RWPE2 (cell line): Measurements from ENCODE around the gene FBN3.

Experiments
- ATAC-seq: fragments of 200-7000 bp; cut with Tn5 transposase; 3 replicates; pipeline ENCODE4 v1.9.1; 2021; ENCODE audit warnings: low read depth
- DNase-seq: peaks from one replicate; pipeline ENCODE4 v3.0.0-alpha.2; 2020; ENCODE audit warnings: low spot score
- H3K27ac ChIP-seq: fragments of 450-650 bp; 2 replicates; pipeline ENCODE4 v1.5.1; 2017; ENCODE audit warnings: mild to moderate bottlenecking; ENCODE audit not compliant: poor library complexity, severe bottlenecking
- H3K27me3 ChIP-seq: fragments of 250-450 bp; sonication (Bioruptor Pico); 2 replicates; pipeline ENCODE4 v1.5.1; 2021; ENCODE audit warnings: mild to moderate bottlenecking, moderate library complexity; ENCODE audit not compliant: insufficient read depth, poor library complexity, severe bottlenecking
- H3K36me3 ChIP-seq: fragments of 250-450 bp; sonication (Bioruptor Pico); 2 replicates; pipeline ENCODE4 v1.5.1; 2020; ENCODE audit warnings: low read depth, mild to moderate bottlenecking, moderate library complexity
- H3K4me1 ChIP-seq: fragments of 250-450 bp; sonication (Bioruptor Pico); 2 replicates; pipeline ENCODE4 v1.5.1; 2021; ENCODE audit warnings: mild to moderate bottlenecking, moderate library complexity; ENCODE audit not compliant: insufficient read depth, poor library complexity, severe bottlenecking
- H3K4me3 ChIP-seq: fragments of 250-450 bp; sonication (Bioruptor Pico); 2 replicates; pipeline ENCODE4 v1.5.1; 2021; ENCODE audit warnings: mild to moderate bottlenecking, moderate library complexity; ENCODE audit not compliant: severe bottlenecking
- H3K9me3 ChIP-seq: fragments of 250-450 bp; sonication (Bioruptor Pico); 2 replicates; pipeline ENCODE4 v1.5.1; 2021; ENCODE audit warnings: mild to moderate bottlenecking, moderate library complexity; ENCODE audit not compliant: severe bottlenecking
- CTCF ChIP-seq: fragments of 450-650 bp; IDR thresholded peaks from one replicate; pipeline ENCODE4 v1.5.1; 2017; ENCODE audit warnings: mild to moderate bottlenecking, moderate library complexity; ENCODE audit not compliant: poor library complexity, severe bottlenecking

Gene FBN3

GRCh38 chr19:8050274-8051096 is 98.9 kb downstream of the FBN3 start:
- peak; percentile 88 for ATAC-seq
- H3K27ac ChIP-seq = no peak overlapping the region
- H3K4me3 ChIP-seq = no peak overlapping the region
- no peaks in the 10 kb centered on the region for H3K4me1 ChIP-seq
- H3K9me3 ChIP-seq = no peaks in the 10 kb centered on the region
- H3K36me3 ChIP-seq = no peaks in the 10 kb centered on the region
- no peak for TF ChIP-seq CTCF
- peak; percentile 81 for DNase-seq
- H3K27me3 ChIP-seq = no peaks in the 10 kb centered on the region

DNA sequence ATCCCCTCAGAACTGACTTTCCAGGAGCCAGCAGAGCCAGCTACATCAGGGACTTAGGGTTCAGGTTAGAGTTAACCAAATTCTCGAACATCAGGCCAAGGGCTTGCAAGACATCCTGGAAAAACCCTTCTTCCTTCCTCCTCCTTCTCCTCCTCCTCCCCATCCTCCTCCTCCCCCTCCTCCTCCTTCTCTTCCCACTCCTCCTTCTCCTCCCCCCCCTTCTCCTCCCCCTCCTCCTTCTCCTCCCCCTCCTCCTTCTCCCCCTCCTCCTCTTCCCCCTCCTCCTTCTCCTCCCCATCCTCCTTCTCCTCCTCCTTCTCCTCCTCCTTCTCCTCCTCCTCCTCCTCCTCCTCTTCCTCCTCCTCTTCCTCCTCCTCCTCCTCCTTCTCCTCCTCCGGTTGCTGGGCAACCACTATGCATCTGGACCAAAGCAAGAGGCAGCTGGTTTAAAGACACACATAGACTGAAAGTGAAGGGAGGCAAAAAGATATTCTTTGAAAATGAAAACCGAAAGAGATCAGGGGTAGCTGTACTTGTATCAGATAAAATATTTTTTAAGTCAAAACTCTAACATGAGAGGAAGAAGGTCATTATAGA is 102.7 kb downstream of the FBN3 start:
- no peaks in the 10 kb centered on the region for H3K36me3 ChIP-seq
- H3K9me3 ChIP-seq = no peaks in the 10 kb centered on the region
- ATAC-seq (no peak), DNase-seq (no peak)
- H3K4me1 ChIP-seq = no peaks in the 10 kb centered on the region
- no peak overlapping the region for H3K27ac ChIP-seq
- H3K27me3 ChIP-seq = no peaks in the 10 kb centered on the region
- TF ChIP-seq CTCF = no peak
- H3K4me3 ChIP-seq = no peak overlapping the region

DNA sequence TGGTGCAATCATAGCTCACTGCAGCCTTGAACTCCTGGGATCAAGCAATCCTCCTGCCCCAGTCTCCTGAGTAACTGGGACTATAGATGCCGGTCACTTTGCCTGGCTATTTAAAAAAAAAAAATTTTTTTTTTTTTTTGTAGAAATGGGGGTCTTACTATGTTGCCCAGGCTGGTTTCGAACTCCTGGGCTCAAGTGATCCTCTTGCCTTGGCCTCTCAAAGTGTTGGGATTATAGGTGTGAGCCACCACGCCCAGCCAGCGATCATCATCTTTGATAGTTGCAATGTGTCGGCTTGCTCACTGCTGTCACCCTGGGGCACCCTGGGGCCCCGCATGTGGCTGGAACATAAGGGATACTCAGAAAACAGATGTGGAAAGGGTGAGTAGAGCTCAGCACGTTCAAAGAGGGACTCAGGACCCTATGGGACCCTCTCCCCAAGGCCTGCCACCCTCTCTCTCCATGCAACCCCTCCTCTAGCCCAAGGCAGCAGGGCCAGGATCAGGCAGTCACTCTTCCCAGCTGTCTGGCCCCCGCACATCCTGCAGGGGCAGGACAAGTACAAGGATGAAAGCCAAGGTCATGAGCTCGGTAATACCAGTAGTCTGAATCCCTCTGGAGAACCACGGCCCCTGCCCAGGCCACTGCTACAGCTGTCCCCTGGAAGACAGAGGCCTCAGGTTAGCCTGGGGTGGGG is 103.4 kb downstream of the FBN3 start:
- DNase-seq (no peak), ATAC-seq (no peak)
- Histone ChIP-seq H3K36me3 (no peaks in the 10 kb centered on the region), H3K27ac (no peak overlapping the region), H3K4me1 (no peaks in the 10 kb centered on the region), H3K9me3 (no peaks in the 10 kb centered on the region), H3K4me3 (no peak overlapping the region), H3K27me3 (no peaks in the 10 kb centered on the region)
- no peak for TF ChIP-seq CTCF

- ATAC-seq (no peak), DNase-seq (no peak)
- Histone ChIP-seq H3K9me3 (no peaks in the 10 kb centered on the region), H3K27me3 (no peaks in the 10 kb centered on the region), H3K27ac (no peak overlapping the region), H3K36me3 (no peaks in the 10 kb centered on the region), H3K4me1 (no peaks in the 10 kb centered on the region), H3K4me3 (no peak overlapping the region)
- no peak for TF ChIP-seq CTCF
Observed at GRCh38 chr19:8044018-8044417, 105.4 kb downstream of the FBN3 start.
